GM21515 (cell line): ENCODE measurements around the gene DUSP8.

Experiments
- ATAC-seq: cut with Tn5 transposase; IDR thresholded peaks from one replicate; pipeline ENCODE4 v1.9.1; 2021; ENCODE audit not compliant: unreplicated experiment

The DUSP8 gene

DNA sequence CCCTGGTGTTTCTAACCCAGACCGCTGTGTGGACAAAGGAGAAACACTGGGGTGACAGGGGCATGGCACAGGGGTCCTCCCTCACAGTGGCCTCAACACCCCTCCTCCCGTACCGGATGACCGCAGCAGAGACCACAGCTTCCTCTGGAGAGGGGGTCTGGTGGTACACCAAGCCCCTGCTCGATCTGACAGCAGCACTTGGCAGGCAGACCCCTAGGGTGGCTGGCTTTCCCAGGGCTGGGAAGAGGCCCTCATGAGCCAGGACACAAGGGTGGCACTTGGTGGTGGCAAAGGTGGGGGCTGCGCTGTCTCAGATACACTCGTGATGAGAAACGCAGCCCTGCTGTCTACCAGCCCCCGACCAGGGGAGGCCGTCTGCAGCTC is 38.7 kb downstream of the DUSP8 start:
- ATAC-seq, result no peak

- no peak for ATAC-seq
Observed at GRCh38 chr11:1532606-1533341, 39.3 kb downstream of the DUSP8 start.

GRCh38 chr11:1532014-1532586 is 40.0 kb downstream of the DUSP8 start:
- no peak for ATAC-seq

- no peak for ATAC-seq
Observed at GRCh38 chr11:1531449-1532013, 40.5 kb downstream of the DUSP8 start.

- no peak for ATAC-seq
Observed at GRCh38 chr11:1530686-1531448, 41.2 kb downstream of the DUSP8 start.

DNA sequence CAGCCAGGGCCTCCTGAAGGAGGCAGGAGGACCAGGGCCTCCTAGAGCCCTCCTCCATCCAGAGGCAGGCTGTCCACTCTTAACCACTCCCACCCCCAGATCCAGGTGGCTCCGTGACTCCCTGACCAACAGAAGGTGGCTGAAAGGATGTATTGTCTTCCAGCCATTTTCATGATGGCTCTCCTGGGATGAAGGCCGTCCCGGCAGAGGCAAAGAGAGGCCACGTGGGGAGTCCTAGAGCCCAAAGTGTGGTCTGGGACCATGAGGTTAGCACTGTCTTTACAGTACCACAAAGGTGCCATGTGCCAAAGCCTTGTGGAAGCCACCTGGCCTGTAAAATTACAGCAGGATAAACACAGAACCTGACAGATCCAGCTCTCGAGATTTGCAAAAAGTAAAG is 42.3 kb downstream of the DUSP8 start:
- ATAC-seq, result no peak

- no peak for ATAC-seq
Observed at GRCh38 chr11:1529286-1529685, 42.8 kb downstream of the DUSP8 start.

GRCh38 chr11:1528710-1529109 is 43.4 kb downstream of the DUSP8 start:
- no peak for ATAC-seq

DNA sequence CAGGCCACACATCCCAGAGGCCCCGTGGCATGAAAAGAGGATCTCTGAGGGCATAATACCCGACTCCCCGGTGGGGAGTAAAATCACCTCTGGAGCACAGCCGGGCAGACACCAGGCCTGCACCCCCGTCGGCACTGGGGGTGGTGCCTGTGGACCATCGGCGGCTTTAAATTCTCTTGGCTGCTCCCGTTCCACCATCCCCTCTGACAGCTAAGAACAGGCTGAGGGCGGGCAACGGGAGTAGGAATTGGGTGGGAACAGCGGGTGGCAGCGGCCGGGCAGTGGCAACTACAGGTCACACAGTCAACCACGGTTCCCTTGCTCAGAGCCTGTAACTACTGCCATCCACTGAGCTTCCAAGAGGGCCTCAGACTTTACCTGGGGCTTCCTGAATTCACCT is 45.3 kb downstream of the DUSP8 start:
- ATAC-seq, result no peak

GRCh38 chr11:1523779-1524178 is 48.3 kb downstream of the DUSP8 start:
- ATAC-seq, result no peak

GRCh38 chr11:1523077-1523476 is 49.0 kb downstream of the DUSP8 start:
- no peak for ATAC-seq

DNA sequence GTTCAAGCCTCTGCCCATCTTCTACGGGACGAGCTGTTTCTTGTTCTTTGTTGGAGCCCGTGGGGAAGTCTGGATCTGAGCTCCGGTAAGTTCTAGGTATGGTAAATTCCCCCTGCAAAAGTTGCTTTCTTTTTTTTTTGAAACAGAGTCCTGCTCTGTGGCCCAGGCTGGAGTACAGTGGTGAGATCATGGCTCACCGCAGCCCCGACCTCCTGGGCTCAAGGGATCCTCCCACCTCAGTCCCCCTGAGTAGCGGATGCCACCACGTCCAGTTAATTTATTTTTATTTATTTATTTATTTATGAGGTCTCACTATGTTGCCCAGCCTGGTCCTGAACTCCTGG is 50.0 kb downstream of the DUSP8 start:
- peak; percentile 34 for ATAC-seq

- peak; percentile 70 for ATAC-seq
Observed at GRCh38 chr11:1521382-1522080, 50.5 kb downstream of the DUSP8 start.

DNA sequence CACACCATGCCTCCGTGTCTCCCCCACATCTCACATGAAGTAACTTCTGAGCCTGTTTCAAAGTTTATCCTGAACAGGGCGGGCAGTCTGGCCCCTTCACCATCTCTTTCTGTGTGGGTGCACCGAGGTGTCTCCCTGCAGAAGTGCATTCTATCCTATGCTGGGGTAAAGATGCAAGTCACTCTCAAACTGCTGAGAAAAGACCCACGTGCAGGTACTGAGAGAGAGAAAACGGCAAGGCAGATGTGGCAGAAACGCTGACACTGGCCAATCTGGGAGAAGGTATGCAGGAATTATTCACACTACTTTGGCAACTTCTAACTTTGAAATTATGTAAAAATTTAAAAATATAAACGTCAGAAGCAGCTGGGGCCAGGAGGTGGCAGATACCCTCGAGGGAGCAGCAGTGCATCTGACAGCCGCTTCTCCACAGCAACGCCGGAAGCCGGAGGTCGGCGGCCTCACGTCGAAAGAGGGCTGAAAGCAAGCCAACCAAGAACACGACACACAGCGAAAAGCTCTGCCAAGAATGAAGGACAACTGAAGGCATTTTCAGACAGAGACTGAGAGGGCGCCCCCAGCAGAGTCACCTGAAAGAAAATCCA is 51.3 kb downstream of the DUSP8 start:
- ATAC-seq, result no peak

GRCh38 chr11:1520209-1520662 is 51.8 kb downstream of the DUSP8 start:
- no peak for ATAC-seq

- ATAC-seq, result no peak
Observed at GRCh38 chr11:1519028-1520010, 52.8 kb downstream of the DUSP8 start.

- ATAC-seq, result no peak
Observed at GRCh38 chr11:1518301-1518700, 53.8 kb downstream of the DUSP8 start.

GRCh38 chr11:1517117-1518005 is 54.7 kb downstream of the DUSP8 start:
- no peak for ATAC-seq
